Measurements from ENCODE around the gene ST7. TPM values are rescaled to one million over a fixed set of nuclear protein-coding genes. Genes with fewer than 3 reads are reported as not detected.

ST7 gene
- total and polyA plus RNA-seq, 2 of the 8 experiments (the other 6 are each of a cell fraction or from before 2014, with no cell fraction given): 16.3 to 18.0 TPM

GRCh38 chr7:117251687-117252086 is 298.4 kb downstream of the ST7 start:
- Histone ChIP-seq H3K36me3 (ENCODE audit: control insufficient read depth in 2 of 4, insufficient read depth in 4 of 4, low read length in 3 of 4) (no peaks in the 10 kb centered on the region), H2AK5ac (ENCODE audit: low read depth, low read length) (no peak overlapping the region), H3K27me3 (replicated peaks in 1 of 4; ENCODE audit: control insufficient read depth in 3 of 4, extremely low read depth in 1 of 4, insufficient read depth in 3 of 4, low read length in 3 of 4) (no peaks in the 10 kb centered on the region; a peak in 1 of 7 replicates), H3K27ac (ENCODE audit: low read depth, low read length) (no peak overlapping the region), H3K56ac (replicated peaks; ENCODE audit: insufficient read length, low read depth, low read length) (no peak overlapping the region), H2BK5ac (ENCODE audit: low read depth, low read length) (no peak overlapping the region), H3K4me1 (replicated peaks in 1 of 4; ENCODE audit: control insufficient read depth in 3 of 4, insufficient read depth in 4 of 4, low read length in 3 of 4) (no peaks in the 10 kb centered on the region), H3K9ac (replicated peaks in 1 of 4; ENCODE audit: extremely low read depth in 1 of 4, low read depth in 3 of 4, low read length in 3 of 4) (no peak overlapping the region), H3K23me2 (ENCODE audit: low read depth, low read length) (no peaks in the 10 kb centered on the region), H2BK20ac (ENCODE audit: low read length) (no peak overlapping the region), H4K5ac (ENCODE audit: insufficient read length, low read depth, low read length) (no peak overlapping the region), H3K4me3 (ENCODE audit: extremely low read depth in 1 of 4, insufficient read depth in 2 of 4, low read depth in 3 of 4, low read length in 4 of 4) (no peak overlapping the region), H3K18ac (ENCODE audit: extremely low read depth, low read length) (no peak overlapping the region), H3K4me2 (ENCODE audit: insufficient read depth in 1 of 2, low read depth in 2 of 2, low read length in 2 of 2) (no peak overlapping the region), H2BK120ac (replicated peaks; ENCODE audit: low read depth, low read length) (no peak overlapping the region), H3K4ac (replicated peaks; ENCODE audit: insufficient read length, low read depth, low read length) (no peak overlapping the region), H3K79me2 (ENCODE audit: control insufficient read depth in 1 of 2, insufficient read depth in 2 of 2, low read length in 2 of 2) (no peaks in the 10 kb centered on the region), H2AFZ (ENCODE audit: low read length) (no peak overlapping the region), H4K8ac (ENCODE audit: extremely low read depth, insufficient read depth, low read length) (no peak overlapping the region), H2BK15ac (ENCODE audit: low read length) (no peak overlapping the region), H3K23ac (ENCODE audit: insufficient read length) (no peak overlapping the region), H2BK12ac (ENCODE audit: low read depth, low read length) (no peak overlapping the region), H3K79me1 (ENCODE audit: low read depth, low read length) (no peaks in the 10 kb centered on the region), H3K14ac (ENCODE audit: insufficient read length) (no peak overlapping the region), H3K9me3 (ENCODE audit: insufficient read depth in 2 of 2, low read depth in 1 of 2, low read length in 1 of 2) (no peaks in the 10 kb centered on the region), H4K91ac (replicated peaks; ENCODE audit: insufficient read length, low read length) (no peak overlapping the region), H4K20me1 (replicated peaks in 1 of 2; ENCODE audit: control insufficient read depth in 1 of 2, insufficient read depth in 2 of 2, low read length in 2 of 2) (no peaks in the 10 kb centered on the region)
- no peak for DNase-seq (ENCODE audit: low read depth in 1 of 2, low spot score in 2 of 2)
- CTCF ChIA-PET (ENCODE audit: partially characterized antibody): interaction anchor here (0.8 to 2.1 kb wide), 3 partner anchors 8 to 39 kb away, joined by 3 to 8 read pairs (median 4); no protein-coding TSS in a partner anchor
- FAIRE-seq: no peak
- POLR2A ChIA-PET (ENCODE audit: partially characterized antibody): interaction anchor here (0.7 kb wide), 1 partner anchor 12 kb away, joined by 3 read pairs; no protein-coding TSS in a partner anchor
- no peak for TF ChIP-seq SUZ12 (IDR thresholded peaks at IDR 0.05; ENCODE audit: low read length)
- TF ChIP-seq, protein P1, sequence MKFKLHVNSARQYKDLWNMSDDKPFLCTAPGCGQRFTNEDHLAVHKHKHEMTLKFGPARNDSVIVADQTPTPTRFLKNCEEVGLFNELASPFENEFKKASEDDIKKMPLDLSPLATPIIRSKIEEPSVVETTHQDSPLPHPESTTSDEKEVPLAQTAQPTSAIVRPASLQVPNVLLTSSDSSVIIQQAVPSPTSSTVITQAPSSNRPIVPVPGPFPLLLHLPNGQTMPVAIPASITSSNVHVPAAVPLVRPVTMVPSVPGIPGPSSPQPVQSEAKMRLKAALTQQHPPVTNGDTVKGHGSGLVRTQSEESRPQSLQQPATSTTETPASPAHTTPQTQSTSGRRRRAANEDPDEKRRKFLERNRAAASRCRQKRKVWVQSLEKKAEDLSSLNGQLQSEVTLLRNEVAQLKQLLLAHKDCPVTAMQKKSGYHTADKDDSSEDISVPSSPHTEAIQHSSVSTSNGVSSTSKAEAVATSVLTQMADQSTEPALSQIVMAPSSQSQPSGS (IDR thresholded peaks at IDR 0.05; ENCODE audit: low read length): no peak
- no peak for TF ChIP-seq POU5F1 (IDR thresholded peaks at IDR 0.05; ENCODE audit: low read depth, low read length)
- TF ChIP-seq NANOG (IDR thresholded peaks at IDR 0.05; ENCODE audit: insufficient read depth, low read depth, low read length, poor library complexity, severe bottlenecking): no peak
- TF ChIP-seq SIRT6 (IDR thresholded peaks at IDR 0.05; ENCODE audit: low read length): no peak
- no peak for TF ChIP-seq GTF2F1 (IDR thresholded peaks at IDR 0.05; ENCODE audit: borderline replicate concordance, low read depth, low read length)
- TF ChIP-seq TBP (IDR thresholded peaks at IDR 0.05; ENCODE audit: low read depth, low read length): no peak
- TF ChIP-seq JUN (IDR thresholded peaks at IDR 0.05; ENCODE audit: low read depth, low read length): no peak
- TF ChIP-seq RNF2 (IDR thresholded peaks at IDR 0.05; ENCODE audit: borderline replicate concordance, low read depth, low read length, missing control alignments, poor library complexity, severe bottlenecking): no peak
- no peak for TF ChIP-seq CHD2 (IDR thresholded peaks at IDR 0.05; ENCODE audit: low read length)
- no peak for TF ChIP-seq ZNF274 (IDR thresholded peaks at IDR 0.05; ENCODE audit: borderline replicate concordance, extremely low read depth, low read length)
- 89% methylated on average over 4 of the region's 4 CpGs; no CpG with 5 or more reads in 1 of the 2 experiments for WGBS, 2 experiments (ENCODE audit: extremely low coverage in 1 of 2, insufficient coverage in 1 of 2, insufficient read length in 1 of 2, insufficient replicate concordance in 2 of 2, low coverage in 1 of 2, low lambda C conversion rate in 2 of 2, missing lambda C conversion rate in 1 of 2)

Measured in H1 (cell line).